ENCODE measurements around the gene ACD.

DNA sequence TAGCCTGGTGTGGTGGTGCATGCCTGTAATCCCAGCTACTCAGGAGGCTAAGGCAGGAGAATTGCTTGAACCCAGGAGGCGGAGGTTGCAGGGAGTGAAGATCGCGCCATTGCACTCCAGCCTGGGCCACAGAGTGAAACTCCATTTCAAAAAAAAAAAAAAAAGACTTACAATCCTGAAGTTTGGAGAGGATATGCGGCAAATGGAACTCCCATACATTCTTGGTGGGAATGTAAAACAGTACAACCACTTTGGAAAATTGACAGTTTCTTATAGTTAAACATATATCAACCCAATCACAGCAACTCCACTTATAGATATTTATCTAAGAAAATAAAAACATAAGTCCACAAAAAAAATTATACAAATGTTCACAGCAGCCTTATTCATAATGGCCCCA lies 47.1 kb upstream of the ACD start:
- TF ChIP-seq CTCF (IDR thresholded peaks at IDR 0.05) (no peak), POLR2A (IDR thresholded peaks at IDR 0.05) (no peak)
